Umbilical cord (tissue), 2 donors: Measurements from ENCODE around the gene NEK5. TPM values are rescaled to one million over a fixed set of nuclear protein-coding genes. Genes with fewer than 3 reads are reported as not detected.

Source experiments
- DNase-seq: peaks from one replicate; pipeline ENCODE4 v3.0.0-alpha.2; 2015; ENCODE audit warnings: low spot score
- total RNA-seq: library from RNA; depleted of rRNA; stranded (reverse); fragments of >200 nt; gene quantifications from one replicate; pipeline ENCODE4 v1.2.3, GENCODE V29; 2014; ENCODE audit warnings: low replicate concordance; ENCODE audit not compliant: insufficient read depth

NEK5 gene
- total RNA-seq, 1 donor from 2014 or later = 13.2 TPM

GRCh38 chr13:51988988-51989618 is 139.8 kb downstream of the NEK5 start:
- no peak for DNase-seq

Other genes with a start within 250 kb of the NEK5 start
- 18.3 TPM for gene ATP7B, start 117.6 kb downstream of the NEK5 start, total RNA-seq
- 59.5 TPM for gene ALG11, start 116.7 kb downstream of the NEK5 start, total RNA-seq
- 23.6 TPM for gene UTP14C, start 104.4 kb downstream of the NEK5 start, total RNA-seq
- gene NEK3, start 30.5 kb upstream of the NEK5 start, total RNA-seq = 13.7 TPM